ENCODE results near the gene VEPH1.

The VEPH1 gene

DNA sequence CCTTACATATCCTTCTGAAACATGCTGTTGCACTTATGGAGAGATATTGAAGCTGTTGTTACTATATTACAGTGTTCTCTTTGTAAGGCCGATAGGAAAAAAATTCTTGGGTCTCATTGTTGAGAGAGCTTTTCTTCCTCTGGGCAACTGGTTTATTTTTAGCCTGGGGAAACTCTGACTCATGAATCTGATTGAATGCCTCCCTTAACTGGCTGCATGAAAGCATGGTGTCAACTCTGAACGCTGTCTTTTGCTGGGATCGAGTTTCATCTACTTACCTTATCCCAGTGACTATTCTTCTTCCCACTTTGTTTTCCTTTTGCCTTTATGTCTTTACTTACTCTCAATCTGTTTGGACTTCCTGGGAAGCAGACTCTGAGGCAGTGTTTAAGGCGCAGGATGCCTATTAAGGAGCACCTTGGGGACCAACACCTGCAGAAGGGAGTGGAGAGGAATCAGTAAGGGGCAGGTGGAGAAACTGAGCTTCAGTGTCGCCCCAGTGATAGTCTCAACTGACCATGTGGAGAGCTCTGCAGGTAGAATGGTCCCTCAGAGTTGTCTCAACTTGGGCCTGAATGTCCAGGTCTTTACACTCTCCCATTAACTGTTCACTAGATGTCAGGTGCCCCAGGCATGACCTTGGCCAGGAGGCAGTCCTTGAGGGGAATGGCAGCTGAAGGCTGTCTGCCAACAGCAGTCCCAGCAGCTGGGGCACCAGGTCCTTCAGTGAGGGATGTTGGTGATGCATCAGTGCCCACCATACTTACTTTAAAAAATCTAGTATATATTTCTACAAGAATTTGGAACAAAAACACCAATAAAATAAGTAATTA is 254.4 kb downstream of the VEPH1 start:
- no peak overlapping the region for H3K4me3 ChIP-seq (replicated peaks in 1 of 2; ENCODE audit: low read depth in 2 of 2, low read length in 2 of 2)
- DNase-seq (ENCODE audit: low read depth in 2 of 2): peak; percentile 91 to 92
- no peak for TF ChIP-seq CTCF (IDR thresholded peaks at IDR 0.05; ENCODE audit: low read depth, low read length)

DNA sequence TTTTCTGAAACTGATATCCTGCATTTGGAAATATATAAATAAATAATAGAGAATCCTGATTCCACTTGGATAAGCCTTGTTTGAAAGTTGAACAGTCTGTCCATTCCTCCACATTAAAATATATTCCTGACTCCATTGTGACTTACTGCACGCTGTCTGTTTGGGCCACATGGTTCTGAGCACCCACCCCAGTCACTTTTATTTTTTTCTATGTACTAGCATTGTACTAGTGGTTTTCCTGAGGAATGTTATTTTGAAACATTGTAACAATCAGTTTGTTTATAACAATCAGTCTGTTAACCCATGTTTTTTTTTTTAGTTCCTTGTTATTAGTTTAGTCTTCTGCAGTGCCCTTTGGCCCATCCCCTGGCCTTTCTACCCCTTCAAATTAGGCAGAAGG is 255.8 kb downstream of the VEPH1 start:
- no peak for TF ChIP-seq CTCF (IDR thresholded peaks at IDR 0.05; ENCODE audit: low read depth, low read length)
- DNase-seq (ENCODE audit: low read depth in 2 of 2): peak; percentile 26 to 34
- H3K4me3 ChIP-seq (replicated peaks in 1 of 2; ENCODE audit: low read depth in 2 of 2, low read length in 2 of 2): no peak overlapping the region

GRCh38 chr3:157242836-157243235 is 260.4 kb downstream of the VEPH1 start:
- no peak overlapping the region for H3K4me3 ChIP-seq (replicated peaks in 1 of 2; ENCODE audit: low read depth in 2 of 2, low read length in 2 of 2)
- no peak for DNase-seq (ENCODE audit: low read depth in 2 of 2)
- TF ChIP-seq CTCF (IDR thresholded peaks at IDR 0.05; ENCODE audit: low read depth, low read length): no peak

DNA sequence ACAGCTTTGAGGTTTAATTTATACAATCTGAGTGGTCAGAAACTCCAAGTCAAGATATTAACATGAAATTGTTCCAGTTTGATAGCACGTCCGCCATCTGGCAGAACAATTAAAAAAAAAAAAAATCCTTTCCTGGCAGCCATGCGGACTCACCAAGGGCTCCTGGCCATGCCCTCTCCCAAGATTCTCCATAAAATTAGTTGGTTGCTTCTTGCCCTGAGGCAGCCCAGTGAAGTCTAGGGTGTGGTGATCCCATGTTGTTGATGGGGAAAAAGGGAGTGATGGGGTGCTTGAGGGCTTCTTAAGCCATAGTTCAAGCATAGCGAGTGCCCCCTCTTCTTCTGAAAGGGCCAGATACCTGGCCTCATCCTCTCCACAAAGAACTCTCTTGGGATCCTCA is 261.6 kb downstream of the VEPH1 start:
- TF ChIP-seq CTCF (IDR thresholded peaks at IDR 0.05; ENCODE audit: low read depth, low read length): no peak
- no peak for DNase-seq (ENCODE audit: low read depth in 2 of 2)
- H3K4me3 ChIP-seq (replicated peaks in 1 of 2; ENCODE audit: low read depth in 2 of 2, low read length in 2 of 2): no peak overlapping the region

GRCh38 chr3:157240408-157240807 is 262.8 kb downstream of the VEPH1 start:
- TF ChIP-seq CTCF (IDR thresholded peaks at IDR 0.05; ENCODE audit: low read depth, low read length): no peak
- H3K4me3 ChIP-seq (replicated peaks in 1 of 2; ENCODE audit: low read depth in 2 of 2, low read length in 2 of 2): no peak overlapping the region

GRCh38 chr3:157239082-157239704 is 264.0 kb downstream of the VEPH1 start:
- peak; percentile 87 for TF ChIP-seq CTCF (IDR thresholded peaks at IDR 0.05; ENCODE audit: low read depth, low read length)
- no peak overlapping the region for H3K4me3 ChIP-seq (replicated peaks in 1 of 2; ENCODE audit: low read depth in 2 of 2, low read length in 2 of 2)
- peak; percentile 73 to 74 for DNase-seq (ENCODE audit: low read depth in 2 of 2)

More at GRCh38 chr3:157240408-157240807, 262.8 kb downstream of the VEPH1 start:
- peak; percentile 37 to 47 for DNase-seq (ENCODE audit: low read depth in 2 of 2)
